Sigmoid colon (tissue), 7 donors: ENCODE results near the gene PLRG1. TPM values are rescaled to one million over a fixed set of nuclear protein-coding genes. Genes with fewer than 3 reads are reported as not detected.

Experiments used
- DNase-seq: peaks from one replicate; pipeline ENCODE4 v3.0.0-alpha.2; 2019
- H3K27ac ChIP-seq, 4 donors: fragments of 200-600 bp; sonication (generic); one replicate each; pipeline ENCODE4 v1.5.1; 2016 to 2019; ENCODE audit warnings: mild to moderate bottlenecking in 1 of 4
- H3K27me3 ChIP-seq, 3 donors: fragments of 200-600 bp; sonication (generic); one replicate each; pipeline ENCODE4 v1.5.1; 2019; ENCODE audit warnings: mild to moderate bottlenecking in 1 of 3
- H3K36me3 ChIP-seq, 4 donors: fragments of 200-600 bp; sonication (generic); one replicate each; pipeline ENCODE4 v1.5.1; 2016 to 2019
- H3K4me1 ChIP-seq, 4 donors: fragments of 200-600 bp; sonication (generic); one replicate each; pipeline ENCODE4 v1.5.1; 2017 to 2019
- H3K4me3 ChIP-seq, 4 donors: fragments of 200-600 bp; sonication (generic); one replicate each; pipeline ENCODE4 v1.5.1; 2017 to 2019; ENCODE audit warnings: mild to moderate bottlenecking in 2 of 4, moderate library complexity in 1 of 4
- H3K9me3 ChIP-seq, 4 donors: fragments of 200-600 bp in 3 of 4; sonication (generic) in 3 of 4; one replicate each; pipeline versions ENCODE4 v1.5.1 to v1.6.1; 2013 to 2019
- CTCF ChIP-seq, 4 experiments: fragments of 450-650 bp in 3 of 4; fragments of 200-600 bp in 1 of 4; IDR thresholded peaks; one replicate each; pipeline ENCODE4 v1.5.1; 2016 to 2019; ENCODE audit warnings: antibody characterized with exemption in 4 of 4, mild to moderate bottlenecking in 3 of 4, moderate library complexity in 2 of 4
- EP300 ChIP-seq, 4 donors: sonication (generic); formaldehyde crosslinking; IDR thresholded peaks; one replicate each; pipeline ENCODE4 v1.6.1; 2017; ENCODE audit warnings: antibody characterized with exemption in 4 of 4
- POLR2A ChIP-seq, 2 donors: fragments of 450-650 bp; IDR thresholded peaks; one replicate each; pipeline ENCODE4 v1.6.1; 2016; ENCODE audit warnings: antibody characterized with exemption in 2 of 2, mild to moderate bottlenecking in 2 of 2, moderate library complexity in 2 of 2
- POLR2AphosphoS5 ChIP-seq, 4 donors: sonication (generic); formaldehyde crosslinking; IDR thresholded peaks; one replicate each; pipeline ENCODE4 v1.6.1; 2017; ENCODE audit warnings: antibody characterized with exemption in 4 of 4
- WGBS, 2 donors: extraction: QIAGEN DNeasy Blood & Tissue Kit; methylation state at CpG; one replicate each; pipeline ENCODE4 v1.1.7; 2013; 5-methylcytosine and 5-hydroxymethylcytosine counted together
- intact Hi-C: fragments of 100-400 bp; cut with DNase I; formaldehyde crosslinking; loops from one replicate; pipeline ENCODE4 v1.15.1; 2023
- polyA plus RNA-seq, 3 donors: library from polyadenylated mRNA; stranded (reverse); fragments of 200-250 nt; gene quantifications; one replicate each; pipeline ENCODE4 v1.2.3, GENCODE V29; 2013
- total RNA-seq, 4 donors: library from RNA; depleted of rRNA; stranded (reverse); fragments of >200 nt; gene quantifications; one replicate each; pipeline ENCODE4 v1.1.0, GENCODE V29; 2016
- donor health status: healthy with polysubstance abuse.
- donor health status: Bipolar disorder and iron deficiency.
- donor health status: healthy.

The PLRG1 gene
- total and polyA plus RNA-seq, 7 donors, result 24.7 to 73.1 (median 41.3) TPM

GRCh38 chr4:154545689-154546088, 4.5 kb downstream of the PLRG1 start:
- no peak for TF ChIP-seq EP300 (IDR thresholded peaks at IDR 0.05)
- no peak for TF ChIP-seq POLR2A (IDR thresholded peaks at IDR 0.05)
- TF ChIP-seq CTCF (IDR thresholded peaks at IDR 0.05), result no peak
- TF ChIP-seq POLR2AphosphoS5 (IDR thresholded peaks at IDR 0.05), result no peak
- Histone ChIP-seq H3K36me3 (peaks cover 19 to 78% (median 50%) of the 10 kb centered on the region in 4 donors), H3K27me3 (no peaks in the 10 kb centered on the region), H3K27ac (no peak overlapping the region), H3K4me1 (peaks cover 0 to 23% (median 17%) of the 10 kb centered on the region in 4 donors), H3K9me3 (no peaks in the 10 kb centered on the region), H3K4me3 (no peak overlapping the region)
- intact Hi-C loops, result no loop called here
- no peak for DNase-seq
- WGBS, 2 donors, result 95 to 98% methylated on average over 4 of the region's 4 CpGs

GRCh38 chr4:154542271-154542879, 7.8 kb downstream of the PLRG1 start:
- Histone ChIP-seq H3K36me3 (peaks cover 23 to 100% (median 72%) of the 10 kb centered on the region in 4 donors), H3K27ac (no peak overlapping the region), H3K9me3 (no peaks in the 10 kb centered on the region), H3K4me1 (no peaks in the 10 kb centered on the region), H3K4me3 (no peak overlapping the region), H3K27me3 (no peaks in the 10 kb centered on the region)
- TF ChIP-seq POLR2A (IDR thresholded peaks at IDR 0.05) (no peak), CTCF (IDR thresholded peaks at IDR 0.05) (no peak), EP300 (IDR thresholded peaks at IDR 0.05) (no peak), POLR2AphosphoS5 (IDR thresholded peaks at IDR 0.05) (no peak)
- intact Hi-C loops, result no loop called here
- DNase-seq, result no peak
- WGBS, 2 donors, result 58 to 85% methylated on average over 4 of the region's 4 CpGs

- no peak for DNase-seq
- Histone ChIP-seq H3K9me3 (no peaks in the 10 kb centered on the region), H3K36me3 (peaks cover 8 to 36% (median 17%) of the 10 kb centered on the region in 4 donors), H3K27me3 (no peaks in the 10 kb centered on the region), H3K4me3 (no peak overlapping the region), H3K27ac (no peak overlapping the region), H3K4me1 (peaks cover 0 to 8% (median 7%) of the 10 kb centered on the region in 4 donors)
- 64 to 80% methylated on average over 1 of the region's 1 CpG for WGBS, 2 donors
- no peak for TF ChIP-seq POLR2A (IDR thresholded peaks at IDR 0.05)
- no peak for TF ChIP-seq EP300 (IDR thresholded peaks at IDR 0.05)
- TF ChIP-seq POLR2AphosphoS5 (IDR thresholded peaks at IDR 0.05), result no peak
- no peak for TF ChIP-seq CTCF (IDR thresholded peaks at IDR 0.05)
- intact Hi-C loops, result no loop called here
These were observed 15.9 kb downstream of the PLRG1 start for GRCh38 chr4:154534296-154534695.

- intact Hi-C loops, result no loop called here
- H3K27me3 ChIP-seq, result no peaks in the 10 kb centered on the region
- no peak overlapping the region for H3K4me3 ChIP-seq
- DNase-seq, result no peak
- H3K27ac ChIP-seq, result no peak overlapping the region
- H3K9me3 ChIP-seq, result no peaks in the 10 kb centered on the region
- TF ChIP-seq POLR2A (IDR thresholded peaks at IDR 0.05) (no peak), EP300 (IDR thresholded peaks at IDR 0.05) (no peak), CTCF (IDR thresholded peaks at IDR 0.05) (no peak), POLR2AphosphoS5 (IDR thresholded peaks at IDR 0.05) (no peak)
- peaks cover 0 to 14% (median 12%) of the 10 kb centered on the region in 4 donors for H3K4me1 ChIP-seq
- no peaks in the 10 kb centered on the region for H3K36me3 ChIP-seq
- WGBS, 2 donors, result 87% methylated on average over 4 of the region's 4 CpGs
These were observed 20.3 kb downstream of the PLRG1 start for GRCh38 chr4:154529728-154530519.
